ENCODE data around the gene OGA.

The OGA gene

DNA sequence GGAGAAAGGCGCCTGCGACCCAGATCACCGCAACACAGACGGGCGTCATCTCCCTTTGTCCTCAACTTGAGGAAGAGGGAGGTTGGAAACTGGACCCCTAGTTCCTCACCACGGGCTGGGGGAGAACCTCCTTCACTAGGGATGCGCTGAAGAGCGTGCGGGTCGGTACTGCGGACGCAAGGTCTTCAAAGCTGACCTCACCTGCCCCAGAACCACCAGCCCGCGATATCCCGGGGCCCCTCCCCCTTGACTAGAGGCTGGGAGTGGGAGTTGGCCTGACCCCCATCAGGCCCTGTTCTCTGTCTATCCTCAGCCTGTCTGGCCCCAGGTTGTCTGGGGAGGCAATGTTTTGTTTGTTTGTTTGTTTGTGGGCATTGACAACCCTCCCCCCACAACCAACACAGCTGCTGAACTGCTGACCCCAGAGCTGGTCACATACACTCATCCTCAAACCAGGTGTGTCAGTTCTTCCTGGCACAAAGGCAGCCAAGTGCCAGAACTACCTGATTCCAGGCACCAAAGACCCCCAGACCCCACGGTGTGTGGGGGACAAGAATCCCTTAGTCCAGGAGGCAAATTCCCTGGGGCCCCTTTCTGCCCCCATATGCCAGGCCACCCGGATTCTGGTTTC, 37.9 kb downstream of the OGA start (continued):
- TF ChIP-seq, protein P1, sequence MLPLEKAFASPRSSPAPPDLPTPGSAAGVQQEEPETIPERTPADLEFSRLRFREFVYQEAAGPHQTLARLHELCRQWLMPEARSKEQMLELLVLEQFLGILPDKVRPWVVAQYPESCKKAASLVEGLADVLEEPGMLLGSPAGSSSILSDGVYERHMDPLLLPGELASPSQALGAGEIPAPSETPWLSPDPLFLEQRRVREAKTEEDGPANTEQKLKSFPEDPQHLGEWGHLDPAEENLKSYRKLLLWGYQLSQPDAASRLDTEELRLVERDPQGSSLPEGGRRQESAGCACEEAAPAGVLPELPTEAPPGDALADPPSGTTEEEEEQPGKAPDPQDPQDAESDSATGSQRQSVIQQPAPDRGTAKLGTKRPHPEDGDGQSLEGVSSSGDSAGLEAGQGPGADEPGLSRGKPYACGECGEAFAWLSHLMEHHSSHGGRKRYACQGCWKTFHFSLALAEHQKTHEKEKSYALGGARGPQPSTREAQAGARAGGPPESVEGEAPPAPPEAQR (tag by site-specific recombination; IDR thresholded peaks at IDR 0.05) = no peak
- TF ChIP-seq ZNF670 (tag by site-specific recombination; IDR thresholded peaks at IDR 0.05; ENCODE audit: low read depth) = no peak
- TF ChIP-seq ZNF274 (IDR thresholded peaks at IDR 0.05; ENCODE audit: low read length) = no peak
- no peak for TF ChIP-seq ZNF274 (tag by site-specific recombination; IDR thresholded peaks at IDR 0.05; ENCODE audit: borderline replicate concordance)
- no peak for TF ChIP-seq SALL2 (tag by site-specific recombination; IDR thresholded peaks at IDR 0.05; ENCODE audit: borderline replicate concordance)
- no peak for TF ChIP-seq MZF1 (tag by site-specific recombination; IDR thresholded peaks at IDR 0.05; ENCODE audit: borderline replicate concordance)
- TF ChIP-seq ZNF2 (tag by site-specific recombination; IDR thresholded peaks at IDR 0.05) = no peak
- no peak for TF ChIP-seq MYNN (tag by site-specific recombination; IDR thresholded peaks at IDR 0.05; ENCODE audit: borderline replicate concordance)
- no peak for TF ChIP-seq ZNF555 (tag by site-specific recombination; conservative IDR thresholded peaks at IDR 0.05)
- no peak for TF ChIP-seq ZNF324 (tag by site-specific recombination; IDR thresholded peaks at IDR 0.05)
- TF ChIP-seq, protein P2, sequence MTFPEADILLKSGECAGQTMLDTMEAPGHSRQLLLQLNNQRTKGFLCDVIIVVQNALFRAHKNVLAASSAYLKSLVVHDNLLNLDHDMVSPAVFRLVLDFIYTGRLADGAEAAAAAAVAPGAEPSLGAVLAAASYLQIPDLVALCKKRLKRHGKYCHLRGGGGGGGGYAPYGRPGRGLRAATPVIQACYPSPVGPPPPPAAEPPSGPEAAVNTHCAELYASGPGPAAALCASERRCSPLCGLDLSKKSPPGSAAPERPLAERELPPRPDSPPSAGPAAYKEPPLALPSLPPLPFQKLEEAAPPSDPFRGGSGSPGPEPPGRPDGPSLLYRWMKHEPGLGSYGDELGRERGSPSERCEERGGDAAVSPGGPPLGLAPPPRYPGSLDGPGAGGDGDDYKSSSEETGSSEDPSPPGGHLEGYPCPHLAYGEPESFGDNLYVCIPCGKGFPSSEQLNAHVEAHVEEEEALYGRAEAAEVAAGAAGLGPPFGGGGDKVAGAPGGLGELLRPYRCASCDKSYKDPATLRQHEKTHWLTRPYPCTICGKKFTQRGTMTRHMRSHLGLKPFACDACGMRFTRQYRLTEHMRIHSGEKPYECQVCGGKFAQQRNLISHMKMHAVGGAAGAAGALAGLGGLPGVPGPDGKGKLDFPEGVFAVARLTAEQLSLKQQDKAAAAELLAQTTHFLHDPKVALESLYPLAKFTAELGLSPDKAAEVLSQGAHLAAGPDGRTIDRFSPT (tag by site-specific recombination; IDR thresholded peaks at IDR 0.05) = 0 out of 2 replicates have a peak, but pooled peaks have one; percentile 3
- no peak for TF ChIP-seq ZNF138 (tag by site-specific recombination; IDR thresholded peaks at IDR 0.05; ENCODE audit: borderline replicate concordance)
- no peak; the same call in 1 of the 2 replicates for TF ChIP-seq ZNF629 (tag by site-specific recombination; IDR thresholded peaks at IDR 0.05)
- TF ChIP-seq ZNF366 (tag by site-specific recombination; conservative IDR thresholded peaks at IDR 0.05) = no peak
- TF ChIP-seq KLF10 (tag by site-specific recombination; IDR thresholded peaks at IDR 0.05) = no peak
- no peak for TF ChIP-seq ZNF510 (tag by site-specific recombination; IDR thresholded peaks at IDR 0.05; ENCODE audit: insufficient replicate concordance)
- TF ChIP-seq, protein P3, sequence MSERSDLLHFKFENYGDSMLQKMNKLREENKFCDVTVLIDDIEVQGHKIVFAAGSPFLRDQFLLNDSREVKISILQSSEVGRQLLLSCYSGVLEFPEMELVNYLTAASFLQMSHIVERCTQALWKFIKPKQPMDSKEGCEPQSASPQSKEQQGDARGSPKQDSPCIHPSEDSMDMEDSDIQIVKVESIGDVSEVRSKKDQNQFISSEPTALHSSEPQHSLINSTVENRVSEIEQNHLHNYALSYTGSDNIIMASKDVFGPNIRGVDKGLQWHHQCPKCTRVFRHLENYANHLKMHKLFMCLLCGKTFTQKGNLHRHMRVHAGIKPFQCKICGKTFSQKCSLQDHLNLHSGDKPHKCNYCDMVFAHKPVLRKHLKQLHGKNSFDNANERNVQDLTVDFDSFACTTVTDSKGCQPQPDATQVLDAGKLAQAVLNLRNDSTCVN (tag by site-specific recombination; optimal IDR thresholded peaks at IDR 0.05) = peak; percentile 7
- TF ChIP-seq, protein P4, sequence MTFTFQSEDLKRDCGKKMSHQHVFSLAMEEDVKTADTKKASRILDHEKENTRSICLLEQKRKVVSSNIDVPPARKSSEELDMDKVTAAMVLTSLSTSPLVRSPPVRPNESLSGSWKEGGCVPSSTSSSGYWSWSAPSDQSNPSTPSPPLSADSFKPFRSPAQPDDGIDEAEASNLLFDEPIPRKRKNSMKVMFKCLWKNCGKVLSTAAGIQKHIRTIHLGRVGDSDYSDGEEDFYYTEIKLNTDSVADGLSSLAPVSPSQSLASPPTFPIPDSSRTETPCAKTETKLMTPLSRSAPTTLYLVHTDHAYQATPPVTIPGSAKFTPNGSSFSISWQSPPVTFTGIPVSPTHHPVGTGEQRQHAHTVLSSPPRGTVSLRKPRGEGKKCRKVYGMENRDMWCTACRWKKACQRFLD (tag by site-specific recombination; IDR thresholded peaks at IDR 0.05) = no peak
- no peak for TF ChIP-seq ZNF777 (tag by site-specific recombination; IDR thresholded peaks at IDR 0.05; ENCODE audit: borderline replicate concordance)
- TF ChIP-seq ZBTB7A (tag by site-specific recombination; IDR thresholded peaks at IDR 0.05; ENCODE audit: low read depth) = no peak
- no peak for TF ChIP-seq ZNF354C (tag by site-specific recombination; IDR thresholded peaks at IDR 0.05; ENCODE audit: borderline replicate concordance, low read depth)
- no peak; the same call in 1 of the 2 replicates for TF ChIP-seq ZNF600 (tag by site-specific recombination; IDR thresholded peaks at IDR 0.05)
- TF ChIP-seq, protein P5, sequence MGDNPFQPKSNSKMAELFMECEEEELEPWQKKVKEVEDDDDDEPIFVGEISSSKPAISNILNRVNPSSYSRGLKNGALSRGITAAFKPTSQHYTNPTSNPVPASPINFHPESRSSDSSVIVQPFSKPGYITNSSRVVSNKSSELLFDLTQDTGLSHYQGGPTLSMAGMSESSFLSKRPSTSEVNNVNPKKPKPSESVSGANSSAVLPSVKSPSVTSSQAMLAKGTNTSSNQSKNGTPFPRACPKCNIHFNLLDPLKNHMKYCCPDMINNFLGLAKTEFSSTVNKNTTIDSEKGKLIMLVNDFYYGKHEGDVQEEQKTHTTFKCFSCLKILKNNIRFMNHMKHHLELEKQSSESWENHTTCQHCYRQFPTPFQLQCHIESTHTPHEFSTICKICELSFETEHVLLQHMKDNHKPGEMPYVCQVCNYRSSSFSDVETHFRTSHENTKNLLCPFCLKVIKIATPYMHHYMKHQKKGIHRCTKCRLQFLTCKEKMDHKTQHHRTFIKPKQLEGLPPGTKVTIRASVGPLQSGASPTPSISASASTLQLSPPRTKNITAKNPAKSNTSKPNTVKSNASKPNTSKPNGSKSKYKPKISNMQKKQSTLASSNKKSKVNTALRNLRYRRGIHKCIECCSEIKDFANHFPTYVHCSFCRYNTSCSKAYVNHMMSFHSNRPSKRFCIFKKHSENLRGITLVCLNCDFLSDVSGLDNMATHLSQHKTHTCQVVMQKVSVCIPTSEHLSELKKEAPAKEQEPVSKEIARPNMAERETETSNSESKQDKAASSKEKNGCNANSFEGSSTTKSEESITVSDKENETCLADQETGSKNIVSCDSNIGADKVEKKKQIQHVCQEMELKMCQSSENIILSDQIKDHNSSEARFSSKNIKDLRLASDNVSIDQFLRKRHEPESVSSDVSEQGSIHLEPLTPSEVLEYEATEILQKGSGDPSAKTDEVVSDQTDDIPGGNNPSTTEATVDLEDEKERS (tag by site-specific recombination; IDR thresholded peaks at IDR 0.05) = no peak
- no peak for TF ChIP-seq SCRT2 (tag by site-specific recombination; IDR thresholded peaks at IDR 0.05)
- no peak for TF ChIP-seq EGR2 (tag by site-specific recombination; IDR thresholded peaks at IDR 0.05; ENCODE audit: low read depth)
- TF ChIP-seq, protein P6, sequence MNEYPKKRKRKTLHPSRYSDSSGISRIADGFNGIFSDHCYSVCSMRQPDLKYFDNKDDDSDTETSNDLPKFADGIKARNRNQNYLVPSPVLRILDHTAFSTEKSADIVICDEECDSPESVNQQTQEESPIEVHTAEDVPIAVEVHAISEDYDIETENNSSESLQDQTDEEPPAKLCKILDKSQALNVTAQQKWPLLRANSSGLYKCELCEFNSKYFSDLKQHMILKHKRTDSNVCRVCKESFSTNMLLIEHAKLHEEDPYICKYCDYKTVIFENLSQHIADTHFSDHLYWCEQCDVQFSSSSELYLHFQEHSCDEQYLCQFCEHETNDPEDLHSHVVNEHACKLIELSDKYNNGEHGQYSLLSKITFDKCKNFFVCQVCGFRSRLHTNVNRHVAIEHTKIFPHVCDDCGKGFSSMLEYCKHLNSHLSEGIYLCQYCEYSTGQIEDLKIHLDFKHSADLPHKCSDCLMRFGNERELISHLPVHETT (tag by site-specific recombination; IDR thresholded peaks at IDR 0.05) = no peak
- TF ChIP-seq, protein P7, sequence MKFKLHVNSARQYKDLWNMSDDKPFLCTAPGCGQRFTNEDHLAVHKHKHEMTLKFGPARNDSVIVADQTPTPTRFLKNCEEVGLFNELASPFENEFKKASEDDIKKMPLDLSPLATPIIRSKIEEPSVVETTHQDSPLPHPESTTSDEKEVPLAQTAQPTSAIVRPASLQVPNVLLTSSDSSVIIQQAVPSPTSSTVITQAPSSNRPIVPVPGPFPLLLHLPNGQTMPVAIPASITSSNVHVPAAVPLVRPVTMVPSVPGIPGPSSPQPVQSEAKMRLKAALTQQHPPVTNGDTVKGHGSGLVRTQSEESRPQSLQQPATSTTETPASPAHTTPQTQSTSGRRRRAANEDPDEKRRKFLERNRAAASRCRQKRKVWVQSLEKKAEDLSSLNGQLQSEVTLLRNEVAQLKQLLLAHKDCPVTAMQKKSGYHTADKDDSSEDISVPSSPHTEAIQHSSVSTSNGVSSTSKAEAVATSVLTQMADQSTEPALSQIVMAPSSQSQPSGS (tag by site-specific recombination; IDR thresholded peaks at IDR 0.05; ENCODE audit: low read depth) = no peak
- TF ChIP-seq TRIM28 (IDR thresholded peaks at IDR 0.05; ENCODE audit: borderline replicate concordance, low read length) = no peak
